SKM-1 treated with dmso at 0.1 percent for 144 hours (cell line): ENCODE results near the gene RAB25.
A peak's percentile ranks its signal among the peaks of the same experiment; 100 is the strongest.

Source experiments
- DNase-seq: peaks from one replicate; lab custom pipeline; 2025; ENCODE audit not compliant: unreplicated experiment; lab: John Stamatoyannopoulos, UW

The RAB25 gene

GRCh38 chr1:156078728-156079127 is 17.8 kb downstream of the RAB25 start:
- DNase-seq: no peak

GRCh38 chr1:156079762-156080161 is 18.8 kb downstream of the RAB25 start:
- no peak for DNase-seq

- DNase-seq: no peak
Observed at GRCh38 chr1:156080241-156080862, 19.4 kb downstream of the RAB25 start.

GRCh38 chr1:156080863-156081179 is 19.9 kb downstream of the RAB25 start:
- no peak for DNase-seq

GRCh38 chr1:156081180-156081916 is 20.4 kb downstream of the RAB25 start:
- no peak for DNase-seq

- DNase-seq: no peak
Observed at GRCh38 chr1:156081917-156082308, 21.0 kb downstream of the RAB25 start.

- peak; percentile 48 for DNase-seq
Observed at GRCh38 chr1:156082309-156083091, 21.5 kb downstream of the RAB25 start, which contains the start of gene MEX3A. TSS of gene MEX3A (minus strand) at chr1:156082465. CDS start at chr1:156081998, 467 bp downstream.

- DNase-seq: no peak
Observed at GRCh38 chr1:156083800-156084790, 23.1 kb downstream of the RAB25 start.

GRCh38 chr1:156086256-156086662 is 25.3 kb downstream of the RAB25 start:
- no peak for DNase-seq

GRCh38 chr1:156089704-156090103 is 28.7 kb downstream of the RAB25 start:
- no peak for DNase-seq

- DNase-seq: no peak
Observed at GRCh38 chr1:156090138-156090839, 29.3 kb downstream of the RAB25 start.

- peak; percentile 80 for DNase-seq
Observed at GRCh38 chr1:156090840-156091188, 29.9 kb downstream of the RAB25 start.

GRCh38 chr1:156091610-156092009 is 30.6 kb downstream of the RAB25 start:
- no peak for DNase-seq

GRCh38 chr1:156095906-156096508 is 35.0 kb downstream of the RAB25 start:
- DNase-seq: no peak

- peak; percentile 85 for DNase-seq
Observed at GRCh38 chr1:156096640-156097391, 35.9 kb downstream of the RAB25 start.

GRCh38 chr1:156097499-156098178 is 36.7 kb downstream of the RAB25 start:
- DNase-seq: no peak

- no peak for DNase-seq
Observed at GRCh38 chr1:156098784-156099183, 37.8 kb downstream of the RAB25 start.

- DNase-seq: no peak
Observed at GRCh38 chr1:156099282-156099681, 38.3 kb downstream of the RAB25 start.
